NCI-H510A treated with DMSO at 0.1 percent for 48 hours (cell line): Measurements from ENCODE around the gene ORC6.

Experiments used
- DNase-seq: peaks from one replicate; lab custom pipeline; 2025; lab: John Stamatoyannopoulos, UW

The ORC6 gene

DNA sequence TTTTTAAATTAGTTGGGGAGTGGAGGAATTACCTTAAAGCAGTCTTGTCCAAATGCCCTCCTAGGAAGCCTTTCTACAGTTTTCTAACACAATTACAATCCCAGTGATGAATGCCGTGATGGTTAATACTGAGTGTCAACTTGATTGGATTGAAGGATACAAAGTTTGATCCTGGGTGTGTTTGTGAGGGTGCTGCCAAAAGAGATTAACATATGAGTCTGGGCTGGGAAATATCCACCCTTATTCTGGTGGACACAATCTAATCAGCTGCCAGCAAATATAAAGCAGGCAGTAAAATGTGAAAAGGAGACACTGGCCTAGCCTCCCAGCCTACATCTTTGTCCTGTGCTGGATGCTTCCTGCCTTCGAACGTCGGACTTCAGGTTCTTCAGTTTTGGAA is 12.2 kb downstream of the ORC6 start:
- no peak for DNase-seq

DNA sequence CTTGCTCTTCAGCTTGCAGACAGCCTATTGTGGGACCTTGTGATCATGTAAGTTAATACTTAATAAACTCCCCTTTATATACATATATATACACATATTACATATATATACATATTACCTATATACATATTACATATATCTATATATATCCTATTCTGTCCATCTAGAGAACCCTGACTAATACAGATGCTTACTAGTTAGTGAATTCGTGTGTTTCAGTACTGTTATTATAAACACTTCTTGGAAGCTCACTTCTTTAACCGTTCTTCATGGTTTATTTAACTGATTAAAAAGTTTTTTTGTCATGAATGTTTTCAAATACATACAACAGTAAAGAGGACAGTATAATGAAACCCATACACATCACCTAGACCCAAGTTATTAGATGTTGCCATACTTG is 12.6 kb downstream of the ORC6 start:
- DNase-seq: no peak

DNA sequence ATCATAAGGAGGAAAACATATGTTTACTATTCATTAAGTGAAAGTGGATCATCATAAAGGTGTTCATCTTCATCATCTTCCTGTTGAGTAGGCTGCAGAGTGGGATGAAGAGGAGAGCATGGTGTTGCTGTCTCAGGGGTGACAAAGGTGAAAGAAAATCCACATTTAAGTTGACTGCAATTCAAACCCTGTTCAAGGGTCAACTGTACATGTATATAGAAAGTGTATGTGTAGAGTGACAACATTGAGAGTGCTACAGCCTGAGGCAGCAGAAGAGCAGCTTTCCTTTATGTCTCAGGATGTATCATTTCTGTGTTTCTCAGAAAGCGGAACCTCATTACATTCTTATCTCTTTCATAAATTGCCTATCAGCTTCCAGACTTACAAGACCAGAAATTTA is 17.2 kb downstream of the ORC6 start:
- DNase-seq: no peak

DNA sequence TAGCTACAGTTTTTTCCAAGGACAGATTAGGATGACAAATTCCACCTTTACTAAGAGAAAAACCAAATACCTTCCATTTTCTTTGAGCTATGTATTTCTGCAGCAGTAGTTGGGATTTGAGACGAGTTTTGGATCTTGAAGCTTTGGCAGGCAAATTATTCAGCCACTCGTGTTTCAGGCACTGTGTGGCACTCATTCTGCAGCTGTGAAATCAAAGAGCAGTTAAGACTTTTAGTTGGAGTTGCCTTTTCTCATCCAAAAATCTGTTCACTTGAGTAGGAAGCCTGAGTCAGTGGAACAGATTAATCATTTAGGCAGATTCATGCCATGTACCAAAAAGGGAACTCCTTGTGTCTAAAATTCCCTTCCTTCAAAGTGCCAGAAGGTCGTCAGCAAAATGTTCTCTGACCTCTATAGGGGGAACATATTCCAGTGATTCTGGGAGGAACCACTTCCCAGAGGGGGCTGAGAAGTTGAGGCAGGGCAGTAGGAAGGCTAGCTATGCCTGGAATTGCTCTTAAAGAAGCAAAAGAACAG is 20.1 kb downstream of the ORC6 start:
- DNase-seq: no peak

DNA sequence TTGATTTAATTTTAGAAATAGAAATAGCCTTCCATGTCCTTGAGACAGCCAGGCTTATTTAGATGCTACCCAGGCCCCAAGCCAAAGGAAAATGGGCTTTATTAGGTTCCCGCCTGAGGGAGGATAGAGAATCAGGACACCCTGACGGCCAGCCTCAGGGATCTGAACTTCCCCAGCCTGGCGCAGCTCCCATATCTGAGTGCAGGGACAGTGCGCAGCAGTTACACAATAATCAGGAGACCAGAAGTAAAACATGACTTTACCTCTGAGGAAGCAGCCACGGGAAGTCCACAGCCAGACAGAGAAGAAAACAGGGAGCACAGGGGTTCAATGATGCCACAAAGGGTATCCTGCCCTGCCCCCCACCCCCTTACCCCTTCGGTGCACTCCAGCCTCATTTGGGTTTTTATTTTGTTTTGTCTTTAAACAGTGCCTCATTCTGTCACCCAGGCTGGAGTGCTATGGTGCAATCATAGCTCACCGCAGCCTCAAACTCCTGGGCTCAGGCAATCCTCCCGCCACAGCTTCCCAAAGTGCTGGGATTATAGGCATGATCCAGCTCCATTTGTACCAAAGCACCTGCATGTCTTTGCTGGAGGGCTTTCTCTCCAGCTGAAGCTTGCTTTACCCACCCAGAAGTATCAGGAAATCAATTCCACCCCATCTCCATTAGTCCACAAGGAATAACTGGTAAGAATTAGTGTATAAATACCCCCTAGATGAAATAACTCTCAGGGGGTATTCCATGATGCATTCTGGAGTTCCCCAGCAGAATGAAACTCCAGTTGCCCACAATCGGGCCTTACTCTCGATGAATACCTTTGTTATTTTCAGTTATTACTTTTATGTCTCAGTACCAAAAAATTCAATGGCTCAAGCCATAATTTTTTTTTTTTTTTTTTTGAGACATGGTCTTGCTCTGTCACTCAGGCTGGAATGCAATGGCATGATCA is 21.9 kb downstream of the ORC6 start:
- no peak for DNase-seq

DNA sequence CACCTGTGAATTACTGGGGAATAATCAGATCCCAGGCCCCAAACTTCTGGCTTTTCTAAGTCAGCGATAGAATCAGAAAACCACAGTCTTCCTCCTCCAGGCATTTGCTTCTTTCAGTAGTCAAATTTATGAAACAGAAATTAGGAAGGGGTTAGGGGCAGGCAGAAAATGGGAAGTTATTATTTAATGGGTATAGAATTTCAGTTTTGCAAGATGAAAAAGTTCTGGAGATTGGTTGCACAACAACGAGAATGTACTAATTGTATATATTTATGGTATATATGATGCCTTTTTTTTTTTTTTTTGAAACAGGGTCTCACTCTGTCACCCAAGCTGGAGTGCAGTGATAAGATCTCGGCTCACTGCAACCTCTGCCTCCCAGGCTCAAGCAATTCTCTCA is 23.5 kb downstream of the ORC6 start:
- no peak for DNase-seq

DNA sequence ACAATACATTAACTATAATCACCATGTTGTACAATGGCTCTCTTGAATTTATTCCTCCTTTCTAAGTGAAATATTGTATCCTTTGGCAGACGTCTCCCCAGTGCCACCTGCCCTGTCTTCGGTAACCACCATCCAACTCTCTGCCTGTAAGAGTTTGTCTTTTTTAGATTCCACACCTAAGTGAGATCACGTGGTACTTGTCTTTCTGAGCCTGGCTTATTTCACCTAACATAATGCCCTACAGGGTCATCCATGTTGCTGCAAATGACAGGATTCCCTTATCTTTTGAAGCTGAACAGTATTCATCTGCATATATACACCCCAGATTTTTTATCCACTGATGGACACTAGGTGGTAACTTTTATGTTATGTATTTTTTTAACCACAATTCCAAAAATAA is 24.2 kb downstream of the ORC6 start:
- no peak for DNase-seq

DNA sequence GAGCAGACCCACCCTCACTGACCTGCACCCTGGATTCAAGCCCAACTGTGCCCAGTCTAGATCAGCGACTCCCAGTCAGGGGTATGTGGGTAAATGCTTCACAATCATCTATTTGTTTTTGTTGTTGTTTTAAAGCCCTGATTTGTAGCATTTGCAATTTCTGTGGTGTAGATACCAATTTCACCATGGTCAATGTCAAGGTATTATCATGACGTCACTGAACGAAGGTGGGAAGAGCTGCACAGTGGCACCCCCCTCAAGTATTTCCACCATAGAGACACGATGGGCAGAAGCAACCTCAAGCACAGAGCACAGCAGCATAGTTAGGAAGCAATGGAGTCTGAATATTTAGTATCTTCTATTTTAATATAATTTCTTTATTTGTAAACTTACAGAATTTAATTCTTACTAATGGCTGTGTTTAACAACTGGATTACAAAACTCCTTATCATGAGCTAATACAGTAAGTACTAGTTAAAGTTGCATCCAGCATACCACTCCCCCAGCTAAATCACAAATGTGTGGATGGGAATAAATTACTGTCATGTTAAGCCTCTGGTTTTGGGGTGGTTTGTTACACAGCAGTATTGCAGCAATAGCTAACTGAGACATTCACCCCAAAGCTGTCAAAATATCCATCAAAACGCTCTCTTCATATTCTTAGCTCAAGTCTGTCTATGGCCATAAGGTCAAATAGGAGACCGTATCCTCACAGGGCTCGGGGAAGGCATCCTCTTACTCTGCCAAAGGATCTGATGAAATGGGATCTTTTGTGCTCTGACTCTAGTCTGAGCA is 25.5 kb downstream of the ORC6 start:
- no peak for DNase-seq

DNA sequence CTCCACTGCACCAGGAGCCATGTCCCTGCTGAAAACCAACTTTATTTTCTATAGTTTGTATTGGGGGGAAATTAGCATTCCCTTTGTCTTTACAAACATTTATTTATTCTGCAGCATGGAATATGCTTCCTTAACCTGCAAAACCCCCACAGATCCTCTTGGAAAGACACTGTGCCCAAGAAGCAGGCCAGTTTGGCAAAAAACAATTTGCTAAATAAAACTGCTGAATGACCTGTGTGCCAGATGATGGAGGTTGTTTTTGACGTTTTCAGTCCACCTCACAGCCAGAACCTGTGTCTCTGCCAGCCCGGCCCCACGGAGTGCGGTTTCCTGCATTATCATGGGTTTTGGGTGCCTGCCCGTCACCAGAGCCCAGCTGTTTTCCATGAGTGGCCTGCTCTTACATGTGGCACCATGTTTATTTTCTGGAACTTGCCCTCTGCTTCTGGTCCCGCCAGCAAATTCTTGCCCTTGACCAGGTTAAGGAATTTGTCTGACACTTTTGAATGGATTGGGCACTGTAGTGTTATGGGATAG is 26.4 kb downstream of the ORC6 start:
- no peak for DNase-seq

DNA sequence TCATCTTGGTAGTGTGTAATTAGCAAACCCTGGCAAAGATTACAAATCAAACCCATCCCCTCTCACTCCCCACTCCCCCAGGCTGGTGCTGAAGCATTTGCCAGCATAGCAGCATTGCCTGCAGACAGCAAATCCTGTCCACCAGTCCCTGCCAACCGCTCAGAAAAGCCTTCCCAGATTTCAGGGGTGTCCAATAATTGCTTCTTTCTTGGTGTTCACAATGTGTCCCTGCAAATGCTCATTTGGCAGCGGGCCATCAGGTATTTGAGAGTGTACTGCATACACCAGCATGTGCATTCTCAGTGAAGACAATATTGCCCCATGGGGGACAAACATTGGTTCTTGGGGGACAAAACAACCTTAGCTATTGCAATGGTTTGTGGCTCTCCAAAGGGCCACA is 28.2 kb downstream of the ORC6 start:
- DNase-seq: no peak

DNA sequence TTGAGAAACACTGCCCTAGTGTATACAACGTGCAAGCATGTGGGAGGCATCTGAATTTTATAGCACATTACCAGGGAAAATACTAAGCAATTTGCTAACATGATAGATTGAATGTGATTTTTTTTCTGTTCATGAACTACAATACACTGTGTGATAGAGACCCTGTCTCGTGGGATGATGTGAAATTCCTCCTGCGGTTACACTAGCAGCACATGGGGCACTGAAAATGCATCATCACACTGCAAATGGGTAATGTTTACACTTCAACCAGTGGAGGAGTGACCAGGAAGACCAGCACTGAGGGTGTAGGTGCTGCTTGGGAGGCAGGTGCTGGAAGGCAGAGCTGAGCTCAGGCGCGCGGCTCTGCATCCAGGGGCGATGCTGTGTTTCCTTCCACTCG is 28.8 kb downstream of the ORC6 start:
- no peak for DNase-seq

DNA sequence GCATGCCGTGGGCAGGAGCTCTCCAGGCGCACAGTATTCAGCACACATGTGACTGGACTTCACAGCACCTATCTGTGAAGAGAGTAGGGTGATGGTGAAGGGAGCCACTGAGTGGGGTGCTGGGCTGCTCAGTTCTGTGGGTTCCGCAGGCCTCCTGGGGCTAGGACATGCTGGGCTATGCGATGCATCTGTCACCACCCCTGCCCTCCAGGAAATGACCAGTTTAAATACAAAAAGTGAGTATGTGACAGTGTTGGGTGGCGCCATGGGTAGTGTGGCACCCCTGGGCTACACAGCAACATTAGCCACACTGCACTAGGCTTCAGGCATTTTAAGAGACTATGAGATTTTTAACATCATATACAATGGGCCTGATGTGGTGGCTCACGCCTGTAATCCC is 30.1 kb downstream of the ORC6 start:
- DNase-seq: no peak

DNA sequence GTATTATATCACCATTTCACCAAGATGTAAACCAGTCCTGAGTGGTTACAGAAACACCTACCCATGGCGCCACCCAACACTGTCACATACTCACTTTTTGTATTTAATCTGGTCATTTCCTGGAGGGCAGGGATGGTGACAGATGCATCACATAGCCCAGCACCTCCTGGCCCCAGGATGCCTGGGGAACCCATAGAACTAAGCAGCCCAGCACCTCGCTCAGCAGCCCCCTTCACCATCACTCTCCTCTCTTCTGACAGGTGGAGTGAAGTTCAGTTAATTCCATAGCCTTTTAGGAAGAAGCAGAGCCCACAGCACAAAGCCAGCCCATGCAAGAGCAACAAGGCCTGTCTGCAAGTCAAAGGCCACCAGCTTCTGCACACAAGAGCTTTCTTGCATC is 31.2 kb downstream of the ORC6 start:
- DNase-seq: no peak

DNA sequence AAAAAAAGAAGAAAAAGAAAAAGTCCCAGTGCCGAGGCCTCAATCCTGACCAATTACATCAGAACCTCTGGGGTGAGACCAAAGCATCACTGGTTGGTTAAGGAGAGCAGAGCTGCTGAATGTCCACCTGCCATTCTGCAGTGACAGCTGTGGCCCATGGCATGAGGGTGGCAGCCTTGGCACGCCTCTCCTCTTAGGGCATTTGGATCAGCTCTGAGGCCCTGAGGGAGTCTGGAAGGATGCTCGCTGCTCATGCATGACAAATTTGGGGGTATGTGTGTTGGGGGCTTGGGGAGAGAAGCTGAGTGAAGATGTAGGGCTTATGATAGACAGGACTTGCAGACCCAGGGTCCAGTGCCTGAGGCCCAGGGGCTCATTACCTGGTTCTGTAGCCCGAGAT is 32.4 kb downstream of the ORC6 start:
- no peak for DNase-seq

DNA sequence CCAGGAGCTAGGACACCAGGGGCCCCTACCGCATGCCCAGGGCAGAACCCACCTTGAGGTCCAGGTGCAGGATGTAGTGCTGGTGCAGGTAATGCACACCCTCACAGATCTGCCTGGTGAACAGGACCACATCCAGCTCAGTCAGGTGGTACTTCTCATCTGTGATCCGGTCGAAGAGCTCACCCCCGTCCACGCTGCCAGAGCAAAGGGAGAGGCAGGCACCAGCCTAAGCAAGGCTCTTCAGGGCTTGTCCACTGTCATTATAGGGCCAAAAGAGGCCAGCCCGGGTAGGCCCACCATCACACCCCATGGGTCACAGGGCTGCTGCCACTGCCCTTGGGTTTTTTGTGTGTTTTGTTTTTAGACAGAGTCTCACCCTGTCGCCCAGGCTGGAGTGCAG is 37.7 kb downstream of the ORC6 start:
- DNase-seq: no peak

DNA sequence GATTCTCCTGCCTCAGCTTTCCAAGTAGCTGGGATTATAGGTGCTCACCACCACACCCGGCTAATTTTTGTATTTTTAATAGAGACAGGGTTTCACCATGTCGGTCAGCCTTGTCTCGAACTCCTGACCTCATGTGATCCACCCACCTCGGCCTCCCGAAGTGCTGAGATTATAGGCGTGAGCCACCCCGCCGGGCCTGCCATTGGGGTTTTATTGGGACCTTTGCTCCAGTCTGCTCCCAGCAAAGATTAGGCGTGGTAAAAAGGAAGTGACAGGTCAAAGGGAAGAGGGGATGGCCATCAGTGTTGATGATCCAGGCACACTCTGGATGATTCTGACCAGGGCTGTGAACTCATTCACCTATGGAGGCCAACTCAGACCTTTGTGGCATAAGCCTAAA is 38.2 kb downstream of the ORC6 start:
- DNase-seq: no peak

DNA sequence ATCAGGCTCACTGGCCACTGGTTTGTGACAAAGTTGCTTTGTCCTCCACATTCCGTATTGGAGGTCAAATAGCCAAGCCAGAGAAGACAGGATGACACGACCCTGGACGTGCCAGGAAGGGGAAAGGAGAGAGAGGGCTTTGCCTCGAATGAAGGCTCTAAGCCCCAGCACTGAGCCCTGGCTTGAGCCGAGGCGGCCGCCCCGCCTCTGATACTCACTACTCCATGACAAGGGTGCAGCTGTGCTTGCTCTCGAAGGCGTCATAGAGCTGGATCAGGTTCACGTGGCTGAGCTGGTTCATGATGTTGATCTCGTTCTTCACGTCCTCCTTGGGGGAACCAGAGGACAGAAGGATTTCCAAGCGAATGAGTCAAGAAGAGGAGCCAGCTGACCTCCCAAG is 39.3 kb downstream of the ORC6 start:
- DNase-seq: no peak

DNA sequence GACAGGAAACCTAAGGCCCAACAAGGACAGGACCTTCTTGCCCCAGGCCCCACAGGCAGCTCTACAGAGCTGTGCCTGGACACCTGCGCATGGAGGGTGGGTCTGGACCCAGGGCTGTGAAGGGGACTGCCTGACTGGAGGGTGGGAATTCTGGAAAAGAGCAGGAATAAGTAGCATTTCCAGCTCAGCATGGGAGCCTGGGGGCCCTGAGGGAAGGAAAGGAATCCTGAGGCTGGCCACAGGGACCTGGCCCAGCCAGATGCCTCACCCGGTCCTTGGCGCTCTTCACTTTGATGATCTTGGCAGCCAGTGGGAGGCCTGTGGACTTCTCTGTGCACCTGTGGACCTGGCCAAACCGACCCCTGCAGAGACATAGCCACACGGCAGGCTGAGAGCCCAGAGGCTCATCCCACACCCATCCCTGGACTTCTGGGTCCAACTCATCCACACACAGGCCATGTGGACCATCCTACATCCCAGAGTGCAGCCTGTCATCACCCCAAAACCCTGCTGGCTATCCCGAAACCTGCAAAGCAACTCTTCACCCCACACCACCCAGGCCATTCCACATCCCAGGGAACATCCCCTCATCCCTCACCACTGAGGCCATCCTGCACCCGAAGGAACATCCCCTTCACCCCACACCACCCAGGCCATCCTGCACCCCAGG is 40.0 kb downstream of the ORC6 start:
- DNase-seq: no peak

DNA sequence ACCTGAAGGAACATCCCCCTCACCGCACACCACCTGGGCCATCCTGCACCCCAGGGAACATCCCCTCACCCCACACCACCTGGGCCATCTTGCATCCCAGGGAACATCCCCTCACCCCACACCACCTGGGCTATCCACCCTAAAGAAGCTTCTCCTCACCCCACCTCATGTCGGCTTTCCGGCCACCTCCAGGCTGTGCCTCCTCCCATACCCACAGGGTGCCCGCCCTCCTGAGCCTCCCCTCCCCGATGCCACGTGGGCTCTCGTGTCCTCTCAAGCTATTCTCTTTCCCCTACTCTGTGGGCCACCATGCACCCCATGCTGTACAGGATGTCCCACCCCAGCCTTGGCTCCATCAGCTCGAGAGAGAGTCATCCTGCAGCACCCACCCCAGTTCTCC is 40.7 kb downstream of the ORC6 start:
- DNase-seq: no peak

DNA sequence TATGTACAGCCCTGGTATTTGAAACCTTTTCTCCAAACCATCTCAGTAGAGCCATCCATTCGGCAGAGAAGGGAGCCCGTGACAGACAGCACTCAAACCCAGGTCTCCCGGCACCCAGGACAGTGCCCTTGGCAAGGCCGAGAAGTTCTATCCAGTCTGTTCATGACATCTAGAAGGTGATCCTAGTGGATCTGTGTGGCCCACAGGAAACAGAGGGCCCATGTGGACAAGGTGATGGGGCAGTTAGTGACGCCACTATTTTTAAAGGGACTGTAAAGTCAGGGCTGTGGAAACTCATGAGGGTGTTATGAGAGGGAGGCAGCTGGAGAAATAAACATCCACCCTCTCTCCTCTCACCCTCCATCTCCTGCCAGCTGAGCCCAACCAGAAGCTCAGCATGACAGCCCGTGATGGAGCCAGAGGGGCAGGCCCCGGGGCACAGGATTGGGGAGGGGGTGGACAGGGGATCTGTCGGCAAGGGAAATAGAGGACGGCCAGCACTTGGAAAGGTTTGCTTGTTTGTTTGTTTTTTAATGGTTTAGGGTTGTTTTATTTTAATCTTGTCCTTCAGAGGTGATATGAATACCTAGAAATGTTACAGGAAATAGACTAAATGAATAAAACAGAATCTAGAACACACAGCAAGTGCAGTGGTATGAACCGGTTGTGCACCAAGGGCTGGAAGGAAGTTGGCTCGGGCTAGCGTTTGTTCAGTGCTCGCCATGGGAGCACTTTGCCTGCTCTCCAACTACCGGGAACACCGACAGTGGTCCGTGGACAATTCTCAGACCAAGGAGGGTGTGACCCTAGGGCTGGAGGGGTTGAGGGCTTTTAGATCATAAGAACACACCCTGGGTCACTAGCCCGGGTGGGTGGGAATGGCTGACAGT is 41.6 kb downstream of the ORC6 start:
- DNase-seq: no peak
